ENCODE results near the gene ANO10. TPM values are rescaled to one million over a fixed set of nuclear protein-coding genes. Genes with fewer than 3 reads are reported as not detected.

Gene ANO10
- total RNA-seq, 1 experiment from 2014 or later, result 32.6 TPM

- intact Hi-C loops (cut with micrococcal nuclease; ENCODE audit: unreplicated experiment), result no loop called here
- H2AFZ ChIP-seq, result no peak overlapping the region
- no peaks in the 10 kb centered on the region for H3K27me3 ChIP-seq (ENCODE audit: insufficient read depth, low read depth)
- H3K27ac ChIP-seq, result no peak overlapping the region
- ChIA-PET CTCF (no interaction called here), POLR2A (ENCODE audit: unreplicated experiment) (no interaction called here)
- no peak overlapping the region for H3K4me2 ChIP-seq
- no peak for DNase-seq
- no peak overlapping the region for H3K4me3 ChIP-seq
- H3K4me1 ChIP-seq (replicated peaks; ENCODE audit: insufficient read depth), result no peaks in the 10 kb centered on the region
- no peaks in the 10 kb centered on the region for H4K20me1 ChIP-seq (ENCODE audit: insufficient read depth)
- H3K9me2 ChIP-seq (ENCODE audit: insufficient read depth), result no peaks in the 10 kb centered on the region
- no peaks in the 10 kb centered on the region for H3K79me2 ChIP-seq (ENCODE audit: low read depth)
- no peaks in the 10 kb centered on the region for H3K36me3 ChIP-seq (ENCODE audit: low read depth)
- no peak for TF ChIP-seq EZH2 (IDR thresholded peaks at IDR 0.05; ENCODE audit: low read depth)
- TF ChIP-seq CTCF (conservative IDR thresholded peaks at IDR 0.05), result no peak
- no TSS peak for BruUV-seq (replicated peaks)
- H3K9me3 ChIP-seq (ENCODE audit: insufficient read depth, low read depth), result no peaks in the 10 kb centered on the region
- no peaks in the 10 kb centered on the region for H3F3A ChIP-seq (ENCODE audit: insufficient read depth, low read depth)
Observed at GRCh38 chr3:43559961-43560360, 61.9 kb downstream of the ANO10 start.

- ChIA-PET POLR2A (ENCODE audit: unreplicated experiment) (interaction anchor here (0.6 kb wide), 1 partner anchor 47 kb away, joined by 9 read pairs; no protein-coding TSS in a partner anchor), CTCF (interaction anchor here (0.6 kb wide), 1 partner anchor 81 kb away, joined by 3 read pairs; no protein-coding TSS in a partner anchor)
- no peaks in the 10 kb centered on the region for H3K9me3 ChIP-seq (ENCODE audit: insufficient read depth, low read depth)
- no peaks in the 10 kb centered on the region for H3K27me3 ChIP-seq (ENCODE audit: insufficient read depth, low read depth)
- no peaks in the 10 kb centered on the region for H3K36me3 ChIP-seq (ENCODE audit: low read depth)
- H3K9me2 ChIP-seq (ENCODE audit: insufficient read depth), result no peaks in the 10 kb centered on the region
- no peaks in the 10 kb centered on the region for H3K4me1 ChIP-seq (replicated peaks; ENCODE audit: insufficient read depth)
- no peaks in the 10 kb centered on the region for H3F3A ChIP-seq (ENCODE audit: insufficient read depth, low read depth)
- no peak overlapping the region for H2AFZ ChIP-seq
- no TSS peak for BruUV-seq (replicated peaks)
- no peak for DNase-seq
- no peaks in the 10 kb centered on the region for H3K79me2 ChIP-seq (ENCODE audit: low read depth)
- no peak overlapping the region for H3K4me3 ChIP-seq
- no peak overlapping the region for H3K4me2 ChIP-seq
- no peak for TF ChIP-seq CTCF (conservative IDR thresholded peaks at IDR 0.05)
- no peak for TF ChIP-seq EZH2 (IDR thresholded peaks at IDR 0.05; ENCODE audit: low read depth)
- intact Hi-C loops (cut with micrococcal nuclease; ENCODE audit: unreplicated experiment), result no loop called here
- H4K20me1 ChIP-seq (ENCODE audit: insufficient read depth), result no peaks in the 10 kb centered on the region
- H3K27ac ChIP-seq, result no peak overlapping the region
Observed at GRCh38 chr3:43558171-43558570, 63.6 kb downstream of the ANO10 start.

GRCh38 chr3:43549626-43550290, 72.1 kb downstream of the ANO10 start:
- H2AFZ ChIP-seq, result no peak overlapping the region
- TF ChIP-seq EZH2 (IDR thresholded peaks at IDR 0.05; ENCODE audit: low read depth) (no peak), CTCF (conservative IDR thresholded peaks at IDR 0.05) (no peak)
- H3K27me3 ChIP-seq (ENCODE audit: insufficient read depth, low read depth), result no peaks in the 10 kb centered on the region
- H3K9me3 ChIP-seq (ENCODE audit: insufficient read depth, low read depth), result no peaks in the 10 kb centered on the region
- H4K20me1 ChIP-seq (ENCODE audit: insufficient read depth), result no peaks in the 10 kb centered on the region
- no peaks in the 10 kb centered on the region for H3K9me2 ChIP-seq (ENCODE audit: insufficient read depth)
- no peak overlapping the region for H3K27ac ChIP-seq
- H3K79me2 ChIP-seq (ENCODE audit: low read depth), result no peaks in the 10 kb centered on the region
- ChIA-PET POLR2A (ENCODE audit: unreplicated experiment) (no interaction called here), CTCF (no interaction called here)
- intact Hi-C loops (cut with micrococcal nuclease; ENCODE audit: unreplicated experiment), result loop anchor here (1.0 to 10.0 kb wide), 3 partner anchors 141 to 785 kb away; partner anchors contain the start of genes ABHD5 and TCAIM
- no peak for DNase-seq
- H3K4me1 ChIP-seq (replicated peaks; ENCODE audit: insufficient read depth), result no peaks in the 10 kb centered on the region
- H3K4me2 ChIP-seq, result no peak overlapping the region
- BruUV-seq (replicated peaks), result no TSS peak
- no peak overlapping the region for H3K4me3 ChIP-seq
- no peaks in the 10 kb centered on the region for H3K36me3 ChIP-seq (ENCODE audit: low read depth)
- no peaks in the 10 kb centered on the region for H3F3A ChIP-seq (ENCODE audit: insufficient read depth, low read depth)

Data from PC-9 (cell line).